HG03045 (cell line): Measurements from ENCODE around the gene BMP6.

Experiments
- ATAC-seq: cut with Tn5 transposase; IDR thresholded peaks from one replicate; pipeline ENCODE4 v1.9.1; 2021; ENCODE audit warnings: mild to moderate bottlenecking, moderate library complexity; ENCODE audit not compliant: unreplicated experiment

The BMP6 gene

GRCh38 chr6:7725849-7726415, at the start of gene BMP6:
Gene BMP6, plus strand, starts transcription at chr6:7726099. Its CDS starts 857 bp downstream, at chr6:7726956.
- peak; percentile 82 for ATAC-seq

DNA sequence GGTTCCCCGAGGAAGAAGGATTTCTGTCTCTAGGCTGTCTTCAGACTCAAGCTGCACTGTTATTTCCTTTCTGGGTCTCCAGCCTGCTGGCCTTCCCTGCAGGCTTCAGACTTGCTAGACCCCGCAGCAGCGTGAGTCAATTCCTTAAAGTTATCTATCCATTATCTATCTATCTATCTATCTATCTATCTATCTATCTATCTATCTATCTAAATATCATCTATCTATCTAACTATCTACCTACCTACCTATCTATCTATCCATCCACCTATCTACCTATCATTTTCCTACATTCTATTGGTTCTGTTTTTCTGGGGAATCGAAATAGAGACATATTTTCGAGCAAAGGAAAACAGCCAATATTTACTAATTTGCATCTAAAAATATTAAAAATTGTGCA, 48.7 kb upstream of the BMP6 start:
- ATAC-seq = no peak

DNA sequence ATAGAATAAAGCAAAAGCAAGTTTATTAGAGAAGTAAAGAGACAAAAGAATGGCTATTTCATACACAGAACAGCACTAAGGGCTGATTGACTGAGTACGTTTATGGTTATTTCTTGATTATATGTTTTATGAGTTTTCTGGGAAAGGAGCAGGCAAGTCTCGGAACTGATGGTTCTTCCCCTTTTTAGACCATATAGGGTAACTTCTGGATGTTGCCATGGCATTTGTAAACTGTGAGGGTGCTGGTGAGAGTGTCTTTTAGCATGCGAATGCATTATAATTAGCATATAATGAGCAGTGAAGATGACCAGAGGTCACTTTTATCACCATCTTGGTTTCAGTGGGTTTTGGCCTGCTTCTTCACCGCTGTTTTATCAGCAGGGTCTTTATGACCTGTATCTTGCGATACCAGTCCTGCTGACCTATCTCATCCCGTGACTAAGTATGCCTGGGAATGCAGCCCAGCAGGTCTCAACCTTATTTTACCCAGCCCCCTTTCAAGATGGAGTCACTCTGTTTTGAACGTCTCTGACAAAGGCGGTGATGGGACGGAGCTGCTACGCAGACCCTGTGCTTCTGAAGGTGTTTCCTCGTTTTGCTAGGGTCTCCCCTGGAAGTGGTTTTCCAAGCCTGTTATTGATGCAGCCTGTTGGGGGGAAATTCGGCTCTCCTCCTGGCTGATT, 45.4 kb upstream of the BMP6 start:
- ATAC-seq = no peak

- no peak for ATAC-seq
Measured at GRCh38 chr6:7681449-7681848, 44.5 kb upstream of the BMP6 start.

DNA sequence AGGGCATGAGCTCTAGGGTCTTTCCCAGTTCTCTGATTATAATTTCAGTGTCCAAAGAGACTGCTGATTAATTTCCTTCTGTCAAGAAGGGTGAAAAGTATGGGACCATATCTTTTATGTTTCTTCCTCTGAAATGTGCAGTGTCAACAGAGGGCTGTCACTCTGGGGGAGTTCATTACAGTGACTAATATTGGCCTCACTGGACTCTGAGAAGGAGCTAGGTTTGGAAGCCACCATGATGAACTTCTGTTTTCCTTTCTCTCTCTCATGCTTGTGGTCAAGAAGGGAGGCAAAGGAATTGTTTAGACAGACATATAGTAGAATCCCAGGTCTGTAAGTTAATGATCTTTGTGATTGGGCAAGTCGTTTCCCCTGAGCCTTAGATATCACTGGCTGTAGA, 41.8 kb upstream of the BMP6 start:
- ATAC-seq = no peak

DNA sequence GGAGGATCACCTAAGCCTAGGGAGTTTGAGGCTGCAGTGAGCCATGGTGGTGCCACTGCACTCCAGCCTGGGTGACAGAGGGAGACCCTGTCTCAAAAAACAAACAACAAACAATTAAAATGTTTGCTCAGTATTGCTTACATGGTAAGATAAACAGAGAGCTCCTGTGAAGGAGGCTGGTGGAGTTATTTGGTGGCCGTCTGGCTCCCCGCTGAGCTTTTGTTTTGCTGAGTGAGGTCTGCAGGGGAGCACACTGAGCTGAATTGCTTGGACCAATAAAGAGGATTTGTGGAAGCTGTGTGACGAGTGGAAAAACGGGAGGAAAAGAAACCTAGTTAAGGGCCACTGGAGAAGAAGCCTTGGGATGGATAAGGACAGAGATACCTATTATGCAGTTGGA, 41.1 kb upstream of the BMP6 start:
- ATAC-seq = no peak

GRCh38 chr6:7685276-7685675, 40.6 kb upstream of the BMP6 start:
- ATAC-seq = no peak

- ATAC-seq = no peak
Measured at GRCh38 chr6:7687145-7688111, 38.5 kb upstream of the BMP6 start.

DNA sequence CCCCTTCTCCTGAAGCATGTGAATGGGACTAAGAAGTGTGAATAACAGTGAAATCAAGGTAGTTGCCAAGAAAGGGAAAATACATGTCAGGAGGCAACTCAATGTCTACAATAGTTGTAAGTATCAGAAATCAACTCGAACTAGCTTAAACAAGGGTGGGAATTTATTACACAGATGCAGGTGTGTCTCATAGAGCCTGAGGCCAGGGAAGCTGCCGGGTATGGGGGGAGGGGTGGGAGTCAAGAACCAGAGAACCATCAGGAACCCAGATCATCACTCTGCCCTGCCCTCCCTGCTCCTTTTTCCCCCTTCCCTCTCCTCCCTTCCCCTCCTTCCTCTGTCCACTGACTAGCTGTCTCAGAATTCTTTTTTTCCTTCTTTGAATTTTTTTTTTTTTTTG, 34.9 kb upstream of the BMP6 start:
- no peak for ATAC-seq

DNA sequence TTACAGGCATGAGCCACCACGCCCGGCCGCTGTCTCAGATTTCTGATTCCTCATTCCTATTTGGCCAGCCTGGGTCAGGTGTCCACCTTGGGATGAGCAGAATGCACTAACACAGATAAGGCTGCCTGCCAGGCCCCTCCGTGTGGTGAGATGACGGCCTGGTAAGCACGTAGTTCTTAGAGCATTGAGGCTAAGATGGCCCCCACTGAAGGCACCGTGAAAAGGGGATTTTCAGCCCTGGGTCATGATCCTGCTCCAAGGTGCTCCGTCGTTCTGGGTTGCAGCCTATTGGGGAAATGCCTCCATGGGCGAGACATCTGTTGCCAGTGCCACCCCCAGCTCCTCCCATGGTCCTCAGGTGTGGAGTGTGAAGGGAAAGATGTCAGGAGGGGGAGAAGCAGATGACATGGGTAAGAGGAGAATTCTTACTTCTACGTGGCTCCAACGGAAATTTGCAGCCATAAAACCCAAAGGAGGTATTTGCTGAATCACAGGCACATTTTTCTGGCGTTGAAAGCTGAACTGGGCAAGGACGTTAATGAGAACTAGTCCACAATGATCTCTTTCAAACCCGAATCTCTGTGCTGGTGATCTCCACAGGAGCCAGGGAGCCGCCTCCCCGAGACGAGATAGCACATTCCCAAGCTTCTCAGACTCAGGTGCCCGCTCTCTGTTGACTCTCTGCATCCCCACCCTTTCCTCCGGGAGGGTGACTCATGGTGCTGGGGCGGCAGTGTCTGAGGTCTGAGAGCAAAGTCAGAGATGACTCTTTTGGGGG, 34.0 kb upstream of the BMP6 start:
- ATAC-seq = no peak

DNA sequence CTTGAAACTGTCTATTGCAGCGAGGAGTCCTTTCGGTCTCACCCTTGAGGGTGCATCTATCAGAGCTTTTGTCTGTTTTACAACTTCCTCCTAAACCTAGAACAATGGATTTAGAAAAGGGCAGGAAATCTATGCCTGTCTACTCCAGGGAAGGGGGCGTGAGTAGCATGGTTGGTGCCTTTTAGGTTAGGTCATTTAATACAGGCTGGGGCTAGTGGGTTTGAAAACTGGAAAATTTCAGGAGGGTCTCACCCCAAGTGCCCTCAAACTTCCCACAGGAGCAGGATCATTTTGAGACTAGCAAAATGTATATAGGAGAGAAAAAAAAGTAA, 33.5 kb upstream of the BMP6 start:
- ATAC-seq = no peak

DNA sequence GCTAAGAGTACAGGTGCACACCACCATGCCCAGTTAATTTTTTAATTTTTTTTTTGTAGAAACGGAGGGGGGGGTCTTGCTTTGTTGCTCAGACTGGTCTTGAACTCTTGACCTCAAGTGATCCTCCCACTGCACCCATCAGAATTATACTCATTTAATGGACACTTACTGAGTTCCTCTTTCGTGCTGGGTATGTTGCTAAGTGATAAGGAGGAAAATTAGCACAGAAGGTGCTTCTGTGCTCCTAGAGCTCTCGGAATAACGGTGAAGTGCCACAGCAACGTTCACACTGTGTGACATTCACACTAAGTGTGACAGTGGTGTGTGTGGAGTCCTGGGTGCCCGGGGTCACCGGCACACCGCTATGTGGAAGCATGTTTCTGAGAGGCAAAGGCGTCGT, 32.1 kb upstream of the BMP6 start:
- no peak for ATAC-seq

- no peak for ATAC-seq
Measured at GRCh38 chr6:7696061-7696460, 29.8 kb upstream of the BMP6 start.

DNA sequence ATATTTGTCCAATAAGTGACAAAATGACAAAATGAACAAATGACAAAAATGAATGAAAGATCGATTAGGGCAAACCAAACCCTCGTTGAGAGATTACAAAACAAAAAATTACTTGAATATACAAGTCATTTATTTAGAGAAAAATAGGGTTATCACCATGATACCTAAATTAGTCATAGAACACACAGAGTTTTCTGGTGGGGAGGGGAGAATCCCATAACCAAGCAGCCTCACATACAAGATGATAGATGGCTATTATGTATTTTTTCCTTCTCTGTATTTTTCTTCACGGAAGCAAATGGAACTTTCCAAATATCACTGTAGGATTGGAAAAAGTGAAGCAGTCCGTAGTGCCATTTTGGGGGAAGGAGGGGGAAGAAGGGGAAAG, 28.5 kb upstream of the BMP6 start:
- ATAC-seq = no peak

GRCh38 chr6:7697820-7698623, 27.9 kb upstream of the BMP6 start:
- ATAC-seq = no peak

DNA sequence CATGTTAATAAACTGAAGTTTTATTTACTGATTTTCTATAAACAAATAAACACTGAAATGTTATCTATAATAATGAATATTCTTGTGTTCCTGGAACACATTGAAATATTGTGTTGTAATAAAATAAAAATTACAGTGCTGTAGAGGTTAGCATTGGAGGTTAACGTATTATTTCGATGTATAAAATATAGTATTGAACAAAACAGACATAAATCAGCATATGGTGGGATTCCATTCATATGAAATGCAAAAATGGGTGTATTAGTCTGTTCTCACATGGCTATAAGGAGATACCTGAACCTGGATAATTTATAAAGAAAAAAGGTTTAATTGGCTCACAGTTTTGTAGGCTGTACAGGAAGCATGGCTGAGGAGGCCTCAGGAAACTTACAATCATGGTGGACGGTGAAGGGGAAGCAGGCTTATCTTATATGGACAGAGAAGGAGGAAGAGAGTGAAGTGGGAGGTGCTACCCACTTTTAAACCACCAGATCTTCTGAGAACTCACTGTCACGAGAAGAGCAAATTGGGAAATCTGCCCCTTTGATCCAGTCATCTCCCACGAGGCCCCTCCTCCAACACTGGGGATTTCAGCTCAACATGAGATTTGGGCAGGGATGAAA, 24.6 kb upstream of the BMP6 start:
- no peak for ATAC-seq

DNA sequence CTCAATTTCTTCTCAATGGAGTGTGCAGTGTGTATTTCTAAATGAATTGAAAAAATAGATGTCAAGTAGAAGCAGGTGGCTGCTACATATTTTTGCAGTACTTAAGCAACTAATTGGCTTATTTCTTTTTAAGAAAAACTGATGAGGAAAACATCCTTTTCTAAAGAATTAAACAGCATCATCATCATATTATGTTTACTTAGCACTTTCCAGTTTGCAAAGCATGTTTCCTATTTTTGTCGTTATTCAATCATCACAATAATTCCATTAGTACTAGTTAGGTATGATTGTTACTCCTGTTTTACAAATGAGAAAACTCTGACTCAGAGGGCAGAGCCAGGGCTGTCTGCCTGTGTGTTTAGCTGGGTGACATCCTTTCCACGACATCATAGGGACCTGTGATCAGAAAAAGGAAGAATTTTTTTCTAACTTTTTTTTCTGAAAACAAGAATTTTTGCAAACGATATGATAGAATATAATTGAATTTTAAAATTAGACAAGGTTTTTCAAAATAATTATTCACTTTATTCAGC, 22.7 kb upstream of the BMP6 start:
- no peak for ATAC-seq

DNA sequence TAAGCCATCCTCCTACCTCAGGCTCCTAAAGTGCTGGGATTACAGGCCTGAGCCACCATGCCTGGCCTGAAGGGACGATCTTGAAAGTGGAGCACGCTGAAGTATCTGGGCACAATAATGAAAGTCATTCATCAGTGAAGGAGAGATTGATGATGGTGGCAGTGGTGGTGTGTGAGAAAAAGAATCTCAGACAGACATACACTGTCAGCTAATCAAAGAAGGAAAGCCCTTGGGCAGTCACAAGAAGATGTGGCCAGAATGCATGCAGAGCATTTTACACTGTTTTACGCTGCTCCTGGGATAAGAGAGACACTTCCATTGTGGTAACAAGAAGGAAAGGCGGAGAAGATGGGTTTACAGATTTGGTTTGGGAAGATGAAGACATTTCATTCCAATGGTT, 20.4 kb upstream of the BMP6 start:
- no peak for ATAC-seq

DNA sequence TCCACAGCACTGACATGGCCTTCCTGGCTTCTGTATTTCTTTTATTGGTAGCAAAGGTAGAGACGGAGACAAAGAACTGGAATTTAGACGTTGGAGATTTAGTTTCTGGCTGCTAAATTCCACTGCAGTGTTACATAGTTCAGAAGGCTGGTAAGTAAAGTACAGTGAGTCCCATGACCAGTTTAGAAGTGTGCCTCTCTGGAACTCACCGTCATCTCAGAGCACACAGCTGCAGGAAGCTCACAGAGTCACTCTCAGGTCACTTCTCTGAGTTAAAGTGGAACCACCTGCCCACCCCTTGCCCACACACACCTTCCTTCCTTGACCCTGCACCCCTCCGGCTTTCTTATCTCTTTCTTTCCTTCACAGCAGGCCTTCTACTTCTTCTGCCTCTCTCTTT, 19.6 kb upstream of the BMP6 start:
- ATAC-seq = no peak

GRCh38 chr6:7707787-7708186, 18.1 kb upstream of the BMP6 start:
- no peak for ATAC-seq
